ENCODE measurements around the gene B9D1. TPM values are rescaled to one million over a fixed set of nuclear protein-coding genes. Genes with fewer than 3 reads are reported as not detected.

B9D1 gene
- total RNA-seq (2014; rRNA removed; shearing (Covaris generic)), result 35.8 and 38.1 TPM in 2 replicates
- 21.1 and 24.1 TPM in 2 replicates for total RNA-seq (2022)
- Bru-seq, nascent RNA, result percentile 51 among the genes with signal in this experiment
- percentile 47 among the genes with signal in this experiment for BruChase-seq, experiment 1, labeled RNA remaining after a 6-hour chase
- percentile 46 among the genes with signal in this experiment for BruChase-seq, experiment 2, labeled RNA remaining after a 2-hour chase
- long read RNA-seq, transcript B9D1-201 (7 exons, 908 nt), result major isoform, 7 of 14 reads
- long read RNA-seq, partial matches to known transcripts, result 3 of 14 reads
- long read RNA-seq, other reads (novel, unspliced or antisense), result 2 of 14 reads

- Histone ChIP-seq H3K9me2 (ENCODE audit: insufficient read depth, low read length) (no peaks in the 10 kb centered on the region), H3K36me3 (ENCODE audit: insufficient read depth, low read length) (no peaks in the 10 kb centered on the region), H3K4me1 (ENCODE audit: insufficient read depth, low read length, poor library complexity, severe bottlenecking) (peaks cover 16% of the 10 kb centered on the region), H3K79me2 (ENCODE audit: insufficient read depth, low read depth, low read length) (peaks cover 3% of the 10 kb centered on the region; the same call in 1 of the 2 replicates), H2AFZ (ENCODE audit: low read length) (peak within 1 kb of the TSS; percentile 69), H4K20me1 (ENCODE audit: insufficient read depth, low read length) (no peaks in the 10 kb centered on the region), H3K9me3 (ENCODE audit: low read length) (no peaks in the 10 kb centered on the region), H3K27ac (ENCODE audit: low read depth, low read length, poor library complexity, severe bottlenecking) (peak within 1 kb of the TSS; percentile 7), H3K4me2 (ENCODE audit: low read length) (peak within 1 kb of the TSS; percentile 83), H3K4me3 (ENCODE audit: low read depth, low read length, poor library complexity, severe bottlenecking) (peak within 1 kb of the TSS; percentile 74)
- ChIA-PET CTCF (ENCODE audit: unreplicated experiment) (interaction anchor here (0.6 to 2.6 kb wide), 3 partner anchors 16 to 470 kb away, joined by 3 to 9 read pairs (median 3); partner anchors contain the start of gene MAPK7), POLR2A (interaction anchor here (0.6 to 1.6 kb wide), 5 partner anchors 13 to 134 kb away, joined by 3 to 5 read pairs (median 3); partner anchors contain the start of gene MAPK7)
- no TSS peak for BruUV-seq (replicated peaks)
- DNase-seq (ENCODE audit: low spot score), result peak; percentile 89
- peak; percentile 97 for TF ChIP-seq CTCF (conservative IDR thresholded peaks at IDR 0.05; ENCODE audit: low read length)
- TF ChIP-seq EZH2phosphoT487 (IDR thresholded peaks at IDR 0.05; ENCODE audit: borderline replicate concordance, low read depth, low read length), result no peak
- intact Hi-C loops (cut with micrococcal nuclease; ENCODE audit: unreplicated experiment), result loop anchor here (1.0 to 5.0 kb wide), 4 partner anchors 85 to 400 kb away; no protein-coding TSS in a partner anchor
Measured at GRCh38 chr17:19362277-19363113, at the start of gene B9D1. Gene B9D1, minus strand, starts transcription at chr17:19362723. Its CDS starts 154 bp downstream, at chr17:19362569.

DNA sequence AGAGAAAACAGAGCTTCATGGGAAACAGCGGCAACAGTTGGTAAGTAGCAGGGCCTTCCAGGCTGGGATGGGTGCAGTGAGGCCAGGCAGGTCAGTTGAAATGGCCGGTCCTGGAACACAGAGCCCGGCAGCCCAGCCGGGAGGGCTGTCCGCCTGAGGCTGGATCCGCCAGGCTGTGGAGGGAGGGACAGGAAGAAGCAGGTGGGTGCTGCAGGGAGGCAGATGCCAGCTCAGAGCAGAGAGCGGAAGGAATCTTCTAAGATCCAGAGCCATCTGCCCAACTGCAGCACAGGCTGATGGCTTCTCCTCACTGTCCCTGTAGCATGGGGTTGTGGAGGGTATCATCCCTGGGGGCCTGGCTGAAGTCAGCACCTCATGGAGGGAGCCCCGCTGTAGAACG is 49.1 kb upstream of the B9D1 start:
- no TSS peak for BruUV-seq (replicated peaks)
- Histone ChIP-seq H3K27ac (ENCODE audit: low read depth, low read length, poor library complexity, severe bottlenecking) (no peak overlapping the region), H3K4me2 (ENCODE audit: low read length) (no peak overlapping the region), H3K9me3 (ENCODE audit: low read length) (no peaks in the 10 kb centered on the region), H3K4me3 (ENCODE audit: low read depth, low read length, poor library complexity, severe bottlenecking) (no peak overlapping the region), H2AFZ (ENCODE audit: low read length) (no peak overlapping the region), H3K9me2 (ENCODE audit: insufficient read depth, low read length) (no peaks in the 10 kb centered on the region), H4K20me1 (ENCODE audit: insufficient read depth, low read length) (no peaks in the 10 kb centered on the region), H3K4me1 (ENCODE audit: insufficient read depth, low read length, poor library complexity, severe bottlenecking) (no peaks in the 10 kb centered on the region), H3K36me3 (ENCODE audit: insufficient read depth, low read length) (no peaks in the 10 kb centered on the region), H3K79me2 (ENCODE audit: insufficient read depth, low read depth, low read length) (no peaks in the 10 kb centered on the region)
- intact Hi-C loops (cut with micrococcal nuclease; ENCODE audit: unreplicated experiment), result no loop called here
- ChIA-PET CTCF (ENCODE audit: unreplicated experiment) (no interaction called here), POLR2A (interaction anchor here (0.6 to 1.0 kb wide), 2 partner anchors 10 to 36 kb away, joined by 3 to 4 read pairs; no protein-coding TSS in a partner anchor)
- TF ChIP-seq CTCF (conservative IDR thresholded peaks at IDR 0.05; ENCODE audit: low read length) (no peak), EZH2phosphoT487 (IDR thresholded peaks at IDR 0.05; ENCODE audit: borderline replicate concordance, low read depth, low read length) (no peak)
- DNase-seq (ENCODE audit: low spot score), result no peak

Measured in OCI-LY7 (cell line).